Cardiac muscle cell (in vitro differentiated cells and primary cell): Measurements from ENCODE around the gene TEX14. TPM values are rescaled to one million over a fixed set of nuclear protein-coding genes. Genes with fewer than 3 reads are reported as not detected.

ENCODE experiments used
- DNase-seq, 2 donors: peaks; one replicate each; pipeline versions ENCODE4 v3.0.0 to v3.0.0-alpha.2; 2010 to 2017; ENCODE audit warnings: low read depth in 1 of 2, low spot score in 1 of 2
- H3K27ac ChIP-seq: fragments of 200-600 bp; sonication (generic); 2 replicates; pipeline ENCODE4 v1.5.1; 2016
- H3K27me3 ChIP-seq: fragments of 200-600 bp; sonication (generic); 2 replicates; pipeline ENCODE4 v1.6.0; 2016; ENCODE audit warnings: control low read depth
- H3K36me3 ChIP-seq: fragments of 200-600 bp; sonication (generic); 2 replicates; pipeline ENCODE4 v1.5.1; 2016; ENCODE audit warnings: control low read depth
- H3K4me1 ChIP-seq: fragments of 200-600 bp; sonication (generic); 2 replicates; pipeline ENCODE4 v1.8.1; 2017; ENCODE audit warnings: low read depth, mild to moderate bottlenecking, mixed run types
- H3K4me3 ChIP-seq: fragments of 200-600 bp; sonication (generic); 2 replicates; pipeline ENCODE4 v1.5.1; 2016; ENCODE audit warnings: mild to moderate bottlenecking
- H3K9me3 ChIP-seq: fragments of 200-600 bp; sonication (generic); 2 replicates; pipeline ENCODE4 v1.5.1; 2017; ENCODE audit warnings: low read depth, mild to moderate bottlenecking, control low read depth
- CTCF ChIP-seq: IDR thresholded peaks from 2 replicates; pipeline ENCODE4 v1.5.1; 2012; ENCODE audit warnings: low read depth, mild to moderate bottlenecking, low read length
- polyA plus RNA-seq: library from polyadenylated mRNA; unstranded; fragments of >200 nt; fragmentation: Nextera tagmentation; extraction: Ambion mirVana; gene quantifications from 2 replicates; pipeline ENCODE4 v1.2.1, GENCODE V29; 2016
- total RNA-seq: library from RNA; depleted of rRNA; stranded (reverse); fragments of >200 nt; gene quantifications from 2 replicates; pipeline ENCODE4 v1.2.3, GENCODE V29; 2016

Gene TEX14
- total and polyA plus RNA-seq, 2 experiments from 2014 or later: 0.32 to 0.60 TPM

DNA sequence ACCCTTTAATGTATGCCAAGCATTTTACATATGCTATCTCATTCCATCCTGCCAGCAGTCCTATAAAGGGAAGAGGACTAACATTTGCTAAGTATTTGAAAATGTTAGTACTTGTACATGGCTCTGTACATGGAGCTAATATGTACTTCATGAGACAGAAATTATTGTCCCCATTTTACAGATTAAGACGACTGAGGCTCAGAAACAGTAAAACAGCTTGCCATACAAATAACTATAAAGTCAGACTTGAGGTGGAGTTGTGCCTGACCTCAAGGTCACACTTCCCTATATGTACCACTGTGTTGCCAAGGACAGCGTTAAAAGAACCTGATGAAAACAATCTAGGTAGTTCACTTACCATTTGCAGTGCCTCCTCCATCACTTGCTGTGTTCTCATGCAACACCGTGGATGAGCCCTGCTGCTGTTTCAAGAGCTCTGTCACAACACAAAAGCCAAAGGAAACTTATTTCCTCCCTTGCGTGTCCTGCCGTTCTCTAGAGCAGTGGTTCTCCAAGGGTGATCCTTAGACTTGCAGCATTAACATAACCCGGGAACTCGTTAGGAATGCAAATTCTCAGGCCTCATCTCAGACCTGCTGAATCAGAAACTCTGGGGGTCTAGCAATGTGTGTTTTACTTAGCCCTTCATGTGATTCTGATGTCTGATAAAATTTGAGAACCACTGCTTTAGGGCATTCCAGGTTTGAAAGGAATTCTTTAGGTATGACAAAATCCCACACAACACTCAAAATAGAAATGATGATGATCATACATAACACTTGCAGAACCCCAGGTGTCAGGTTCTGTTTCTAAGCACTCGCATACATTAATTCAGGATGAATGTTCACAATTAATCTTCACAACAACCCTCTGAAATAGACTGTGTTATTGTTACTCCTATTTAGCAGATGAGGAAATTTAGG, 126.2 kb downstream of the TEX14 start:
- no peak for DNase-seq
- no peak overlapping the region for H3K27ac ChIP-seq
- no peak overlapping the region for H3K4me3 ChIP-seq

DNA sequence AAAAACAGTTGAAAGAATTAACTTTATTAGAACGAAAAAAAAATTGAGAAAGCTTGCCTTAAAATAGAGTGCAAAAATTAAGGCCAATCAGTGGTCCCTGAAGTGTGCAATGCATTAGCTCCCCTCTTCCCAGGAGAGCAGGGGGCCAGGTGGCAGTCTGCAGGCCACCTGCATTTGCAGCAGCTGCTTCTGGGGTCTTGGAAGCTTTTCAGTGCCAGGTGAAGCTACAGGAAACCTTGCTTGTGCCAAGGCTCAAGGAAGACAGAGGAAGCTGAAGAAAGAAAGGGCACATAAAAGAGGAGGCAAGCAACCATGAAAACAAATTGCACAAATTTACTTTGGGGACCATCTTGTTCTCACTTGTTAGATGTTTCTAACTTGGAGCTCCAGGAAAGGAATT, 126.9 kb downstream of the TEX14 start:
- H3K36me3 ChIP-seq: no peaks in the 10 kb centered on the region
- H3K4me1 ChIP-seq: no peaks in the 10 kb centered on the region
- H3K27ac ChIP-seq: no peak overlapping the region
- H3K4me3 ChIP-seq: no peak overlapping the region
- TF ChIP-seq CTCF: no peak
- H3K9me3 ChIP-seq: no peaks in the 10 kb centered on the region
- DNase-seq: no peak
- no peaks in the 10 kb centered on the region for H3K27me3 ChIP-seq

More for the DNA sequence above, 126.2 kb downstream of the TEX14 start:
- Histone ChIP-seq H3K4me1 (no peaks in the 10 kb centered on the region), H3K27me3 (no peaks in the 10 kb centered on the region), H3K36me3 (no peaks in the 10 kb centered on the region), H3K9me3 (no peaks in the 10 kb centered on the region)
- TF ChIP-seq CTCF: no peak

GRCh38 chr17:58564243-58564642, 127.6 kb downstream of the TEX14 start:
- no peak for TF ChIP-seq CTCF

DNA sequence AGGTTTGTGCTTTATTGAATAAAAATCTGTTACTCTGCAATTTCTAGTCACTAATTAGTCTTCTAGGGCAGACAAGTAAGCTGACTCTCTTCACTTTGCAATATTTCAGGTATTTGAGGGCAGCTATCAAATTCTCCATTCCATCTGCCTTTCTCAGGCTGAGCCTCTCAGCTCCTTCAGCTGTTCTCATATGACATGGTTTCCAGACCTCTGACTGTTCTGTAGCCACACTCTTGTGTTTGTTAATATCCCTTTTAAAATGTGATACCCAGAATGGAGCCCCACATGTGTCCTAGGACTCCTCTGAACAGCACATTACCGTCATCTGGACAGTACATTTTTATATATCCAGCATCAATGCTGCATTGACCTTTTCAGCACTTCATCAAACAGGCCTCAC, 131.3 kb downstream of the TEX14 start:
- no peak for DNase-seq
- H3K9me3 ChIP-seq: no peaks in the 10 kb centered on the region
- TF ChIP-seq CTCF: no peak
- no peaks in the 10 kb centered on the region for H3K36me3 ChIP-seq
- H3K4me3 ChIP-seq: no peak overlapping the region
- no peaks in the 10 kb centered on the region for H3K4me1 ChIP-seq
- H3K27me3 ChIP-seq: no peaks in the 10 kb centered on the region
- H3K27ac ChIP-seq: no peak overlapping the region

More at GRCh38 chr17:58564243-58564642, 127.6 kb downstream of the TEX14 start:
- no peaks in the 10 kb centered on the region for H3K4me1 ChIP-seq
- H3K27ac ChIP-seq: no peak overlapping the region
- H3K27me3 ChIP-seq: no peaks in the 10 kb centered on the region
- no peaks in the 10 kb centered on the region for H3K9me3 ChIP-seq
- H3K4me3 ChIP-seq: no peak overlapping the region
- no peak for DNase-seq
- H3K36me3 ChIP-seq: no peaks in the 10 kb centered on the region

- no peak for TF ChIP-seq CTCF
- no peaks in the 10 kb centered on the region for H3K27me3 ChIP-seq
- no peak for DNase-seq
- no peak overlapping the region for H3K27ac ChIP-seq
- no peak overlapping the region for H3K4me3 ChIP-seq
- no peaks in the 10 kb centered on the region for H3K36me3 ChIP-seq
- no peaks in the 10 kb centered on the region for H3K4me1 ChIP-seq
- H3K9me3 ChIP-seq: no peaks in the 10 kb centered on the region
Measured at GRCh38 chr17:58557981-58558380, 133.9 kb downstream of the TEX14 start.
